GM12878 (cell line): ENCODE data around the gene STARD3.
A peak's percentile ranks its signal among the peaks of the same experiment; 100 is the strongest.

ENCODE experiments used
- BCL11A ChIP-seq: IDR thresholded peaks from 2 replicates; pipeline ENCODE4 v1.6.1; 2011; ENCODE audit warnings: low read depth, low read length
- BHLHE40 ChIP-seq, 2 experiments: fragments of 450-650 bp in 1 of 2; IDR thresholded peaks; 2 replicates each; pipeline ENCODE4 v1.6.1; 2011 to 2017; ENCODE audit warnings: low read depth in 2 of 2, borderline replicate concordance in 1 of 2, improper control_type of control experiment in 1 of 2, low read length in 1 of 2, mild to moderate bottlenecking in 1 of 2
- CTCF ChIP-seq, 3 experiments: IDR thresholded peaks in 2 of 3; conservative IDR thresholded peaks in 1 of 3; 2 replicates each; pipeline ENCODE4 v1.5.1; 2011; ENCODE audit warnings: low read depth in 3 of 3, low read length in 3 of 3, mild to moderate bottlenecking in 3 of 3, control low read depth in 2 of 3, moderate library complexity in 2 of 3, inconsistent platforms in 1 of 3, mixed read lengths in 1 of 3; ENCODE audit not compliant: control insufficient read depth in 2 of 3, insufficient read depth in 1 of 3; ENCODE audit errors: extremely low read depth in 1 of 3
- POLR2A ChIP-seq: IDR thresholded peaks from 2 replicates; pipeline ENCODE4 v1.6.1; 2011; ENCODE audit warnings: low read depth, mild to moderate bottlenecking, low read length
- TF ChIP-seq, protein P1 (sequence below): fragments of 450-650 bp; IDR thresholded peaks from 2 replicates; pipeline ENCODE4 v1.6.1; 2017; ENCODE audit warnings: mild to moderate bottlenecking, moderate library complexity

- peak; percentile 28 to 57; a peak in 2 of 4 replicates for TF ChIP-seq BHLHE40 (IDR thresholded peaks at IDR 0.05; ENCODE audit: borderline replicate concordance in 1 of 2, low read depth in 2 of 2, low read length in 1 of 2)
- TF ChIP-seq, protein P1, sequence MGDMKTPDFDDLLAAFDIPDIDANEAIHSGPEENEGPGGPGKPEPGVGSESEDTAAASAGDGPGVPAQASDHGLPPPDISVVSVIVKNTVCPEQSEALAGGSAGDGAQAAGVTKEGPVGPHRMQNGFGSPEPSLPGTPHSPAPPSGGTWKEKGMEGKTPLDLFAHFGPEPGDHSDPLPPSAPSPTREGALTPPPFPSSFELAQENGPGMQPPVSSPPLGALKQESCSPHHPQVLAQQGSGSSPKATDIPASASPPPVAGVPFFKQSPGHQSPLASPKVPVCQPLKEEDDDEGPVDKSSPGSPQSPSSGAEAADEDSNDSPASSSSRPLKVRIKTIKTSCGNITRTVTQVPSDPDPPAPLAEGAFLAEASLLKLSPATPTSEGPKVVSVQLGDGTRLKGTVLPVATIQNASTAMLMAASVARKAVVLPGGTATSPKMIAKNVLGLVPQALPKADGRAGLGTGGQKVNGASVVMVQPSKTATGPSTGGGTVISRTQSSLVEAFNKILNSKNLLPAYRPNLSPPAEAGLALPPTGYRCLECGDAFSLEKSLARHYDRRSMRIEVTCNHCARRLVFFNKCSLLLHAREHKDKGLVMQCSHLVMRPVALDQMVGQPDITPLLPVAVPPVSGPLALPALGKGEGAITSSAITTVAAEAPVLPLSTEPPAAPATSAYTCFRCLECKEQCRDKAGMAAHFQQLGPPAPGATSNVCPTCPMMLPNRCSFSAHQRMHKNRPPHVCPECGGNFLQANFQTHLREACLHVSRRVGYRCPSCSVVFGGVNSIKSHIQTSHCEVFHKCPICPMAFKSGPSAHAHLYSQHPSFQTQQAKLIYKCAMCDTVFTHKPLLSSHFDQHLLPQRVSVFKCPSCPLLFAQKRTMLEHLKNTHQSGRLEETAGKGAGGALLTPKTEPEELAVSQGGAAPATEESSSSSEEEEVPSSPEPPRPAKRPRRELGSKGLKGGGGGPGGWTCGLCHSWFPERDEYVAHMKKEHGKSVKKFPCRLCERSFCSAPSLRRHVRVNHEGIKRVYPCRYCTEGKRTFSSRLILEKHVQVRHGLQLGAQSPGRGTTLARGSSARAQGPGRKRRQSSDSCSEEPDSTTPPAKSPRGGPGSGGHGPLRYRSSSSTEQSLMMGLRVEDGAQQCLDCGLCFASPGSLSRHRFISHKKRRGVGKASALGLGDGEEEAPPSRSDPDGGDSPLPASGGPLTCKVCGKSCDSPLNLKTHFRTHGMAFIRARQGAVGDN = no peak
- TF ChIP-seq BCL11A = 0 out of 2 replicates have a peak, but pooled peaks have one; percentile 4
- no peak for TF ChIP-seq POLR2A
- TF ChIP-seq CTCF (IDR thresholded peaks at IDR 0.05 in 2 of 3, conservative IDR thresholded peaks at IDR 0.05 in 1 of 3; ENCODE audit: control insufficient read depth in 2 of 3, extremely low read depth in 1 of 3, insufficient read depth in 1 of 3, low read depth in 3 of 3, low read length in 3 of 3) = peak; percentile 100; a peak in 5 of 6 replicates
Measured at GRCh38 chr17:39621523-39622379, 15.2 kb upstream of the STARD3 start.
